Stimulated activated CD8-positive, alpha-beta memory T cell treated with anti-CD3 and anti-CD28 coated beads, Interleukin-7, amount 100 ng/mL, for 24 hours (primary cell): ENCODE data around the gene PLCB1.

Experiments
- DNase-seq: peaks from one replicate; pipeline ENCODE4 v3.0.0-alpha.2; 2020; ENCODE audit warnings: low read depth

The PLCB1 gene

DNA sequence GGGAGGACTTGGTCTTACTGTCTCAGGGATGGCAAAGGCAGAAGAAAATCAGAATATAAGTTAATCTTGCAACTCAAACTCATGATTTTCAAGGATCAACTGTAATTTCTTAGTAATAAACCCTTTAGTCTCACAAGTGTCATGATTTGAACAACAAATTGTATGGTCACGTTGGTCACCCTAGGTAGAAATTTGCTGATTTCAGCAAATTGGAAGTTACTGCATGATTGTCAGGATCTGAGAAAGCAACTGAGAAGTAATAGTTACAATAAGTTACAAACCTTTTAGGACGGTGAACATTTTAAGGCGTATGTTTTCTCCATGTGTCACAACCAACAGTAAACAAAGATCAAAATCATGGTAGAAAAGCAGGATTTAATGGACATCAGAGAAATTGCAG, 375.2 kb downstream of the PLCB1 start:
- DNase-seq, result no peak

- no peak for DNase-seq
Measured at GRCh38 chr20:8509809-8510208, 377.7 kb downstream of the PLCB1 start.

- DNase-seq, result no peak
Measured at GRCh38 chr20:8510808-8511207, 378.7 kb downstream of the PLCB1 start.

GRCh38 chr20:8512003-8512402, 379.9 kb downstream of the PLCB1 start:
- DNase-seq, result no peak

DNA sequence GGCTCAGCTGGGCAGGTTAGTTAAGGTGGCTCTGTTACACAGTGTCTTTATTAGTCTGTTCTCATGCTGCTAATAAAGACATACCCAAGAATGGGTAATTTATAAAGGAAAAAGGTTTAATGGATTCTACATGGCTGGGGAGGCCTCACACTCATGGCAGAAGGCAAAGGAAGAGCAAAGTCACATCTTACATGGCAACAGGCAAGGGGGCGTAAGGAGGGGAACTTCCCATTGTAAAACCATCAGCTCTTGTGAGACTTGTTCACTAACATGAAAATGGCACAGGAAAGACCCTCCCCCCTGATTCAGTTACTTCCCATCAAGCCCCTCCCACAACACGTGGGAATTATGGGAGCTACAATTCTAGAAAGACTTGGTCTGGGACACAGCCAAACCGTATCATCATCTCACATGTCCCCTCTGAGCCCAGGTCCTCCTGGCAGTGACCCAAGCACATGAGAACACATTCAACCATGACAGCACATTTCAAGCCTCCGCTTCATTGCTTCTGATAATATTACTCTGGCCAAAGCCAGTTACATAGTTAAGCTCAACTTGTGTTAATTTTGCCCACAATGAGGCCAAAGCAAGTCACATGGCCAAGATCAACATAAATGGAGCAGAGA, 383.9 kb downstream of the PLCB1 start:
- no peak for DNase-seq

- DNase-seq, result no peak
Measured at GRCh38 chr20:8518878-8519277, 386.8 kb downstream of the PLCB1 start.

GRCh38 chr20:8519887-8520286, 387.8 kb downstream of the PLCB1 start:
- DNase-seq, result no peak

GRCh38 chr20:8522168-8522567, 390.1 kb downstream of the PLCB1 start:
- DNase-seq, result no peak

GRCh38 chr20:8523684-8524083, 391.6 kb downstream of the PLCB1 start:
- no peak for DNase-seq

DNA sequence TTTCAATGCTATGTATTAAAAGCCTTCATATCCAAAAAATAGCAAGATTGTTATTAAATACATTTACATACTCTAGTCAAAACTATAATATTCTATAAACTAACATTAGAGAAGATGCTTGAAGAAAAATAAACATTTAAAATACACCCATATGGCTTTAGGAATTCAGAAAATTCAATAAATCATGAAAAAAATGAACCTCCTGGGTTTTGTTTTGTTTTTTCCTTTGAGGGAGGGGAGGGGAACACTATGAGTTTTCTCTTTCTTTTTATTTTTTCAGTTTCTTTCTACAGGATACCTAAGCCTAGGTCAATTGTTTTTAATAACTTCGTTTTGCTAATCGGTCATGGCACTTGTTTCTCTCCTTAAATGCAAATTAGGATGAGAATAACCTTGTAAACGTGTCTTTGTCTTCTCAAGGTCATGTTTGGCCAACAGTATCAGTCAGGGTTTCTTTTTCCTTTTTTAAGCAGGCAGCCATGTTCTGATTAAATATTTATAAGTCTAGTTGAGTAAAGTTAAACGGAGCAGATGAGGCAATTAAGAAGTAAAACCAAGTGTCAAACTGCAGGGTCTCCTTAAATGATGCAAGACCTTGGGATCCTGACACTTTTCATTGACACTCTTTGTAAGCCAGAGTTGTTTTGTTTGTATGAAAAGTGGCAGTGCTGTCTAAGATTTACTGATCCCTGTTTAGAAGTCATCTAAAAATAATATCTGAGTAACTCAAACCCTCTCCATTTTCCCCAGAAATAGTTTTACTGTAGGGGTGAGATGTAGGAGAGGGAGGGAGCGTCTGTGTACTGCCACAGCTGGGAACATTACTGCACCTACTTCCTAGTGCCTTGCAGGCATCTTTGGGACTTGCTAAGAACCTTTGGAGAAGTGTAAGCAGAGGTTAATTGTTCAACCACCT, 392.3 kb downstream of the PLCB1 start:
- DNase-seq, result no peak

DNA sequence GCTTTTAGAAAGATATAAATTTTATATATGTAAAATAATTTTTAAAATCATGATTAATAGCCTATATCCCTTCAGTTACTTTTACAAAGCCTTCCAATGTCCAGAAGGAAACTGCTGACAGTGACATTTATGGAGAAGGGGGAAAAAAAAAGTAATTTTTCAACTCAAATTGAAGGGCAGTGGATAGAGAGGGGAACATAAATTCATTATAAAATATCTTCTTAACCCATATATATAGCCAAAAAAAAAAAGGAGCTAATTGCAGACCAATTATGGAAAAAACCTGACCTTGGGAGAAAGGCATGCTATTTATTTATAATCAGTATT, 392.9 kb downstream of the PLCB1 start:
- DNase-seq, result no peak

DNA sequence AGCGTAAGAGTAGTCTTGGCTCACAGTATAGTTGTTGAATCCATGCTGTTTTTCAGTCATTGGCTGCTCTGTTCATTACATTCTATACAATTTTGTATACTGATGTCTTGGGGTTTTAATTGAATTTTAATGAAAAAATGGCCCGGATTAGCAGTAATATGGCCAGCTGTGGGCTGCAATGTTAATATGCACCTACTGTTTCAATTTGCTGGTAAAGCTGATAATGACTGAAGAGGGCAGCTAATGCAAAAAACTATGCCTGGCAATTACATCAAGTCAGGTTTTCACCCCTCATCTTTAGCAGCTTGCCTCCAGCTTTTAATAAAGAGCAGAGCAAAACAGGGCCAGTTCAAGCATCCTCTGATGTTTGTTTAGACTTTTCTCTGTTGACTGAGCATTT, 394.5 kb downstream of the PLCB1 start:
- no peak for DNase-seq

DNA sequence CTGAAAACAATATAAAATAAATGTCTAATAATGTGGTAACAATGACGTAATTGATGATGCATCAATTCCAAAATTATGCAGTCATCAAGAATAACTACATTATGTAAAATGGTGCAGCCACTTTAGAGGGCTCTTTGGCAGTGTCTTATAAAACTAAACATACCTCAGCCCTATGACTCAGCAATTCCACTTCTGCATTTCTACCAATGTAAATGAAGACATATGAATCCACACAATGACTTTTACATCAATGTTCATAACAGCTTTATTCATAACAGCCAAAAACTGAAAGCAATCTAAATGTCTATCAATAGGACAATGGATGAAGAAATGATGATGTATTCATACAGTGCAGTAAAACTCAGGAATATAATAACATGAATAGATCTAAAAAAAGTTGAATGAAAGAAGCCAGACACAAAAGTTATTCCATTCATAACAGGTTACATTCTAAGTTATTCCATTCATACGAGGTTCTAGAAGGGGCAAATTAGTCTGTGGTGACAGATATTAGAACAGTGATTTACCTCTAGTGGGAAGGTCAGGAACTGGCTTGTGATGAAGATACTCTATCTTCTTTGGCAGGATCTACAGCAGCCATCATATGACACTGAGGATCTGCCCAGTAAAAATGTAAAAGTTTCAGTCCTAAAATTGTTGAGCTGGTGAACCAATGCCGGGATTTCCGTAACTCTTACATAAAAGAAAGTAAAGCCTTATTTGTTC, 396.1 kb downstream of the PLCB1 start:
- no peak for DNase-seq

DNA sequence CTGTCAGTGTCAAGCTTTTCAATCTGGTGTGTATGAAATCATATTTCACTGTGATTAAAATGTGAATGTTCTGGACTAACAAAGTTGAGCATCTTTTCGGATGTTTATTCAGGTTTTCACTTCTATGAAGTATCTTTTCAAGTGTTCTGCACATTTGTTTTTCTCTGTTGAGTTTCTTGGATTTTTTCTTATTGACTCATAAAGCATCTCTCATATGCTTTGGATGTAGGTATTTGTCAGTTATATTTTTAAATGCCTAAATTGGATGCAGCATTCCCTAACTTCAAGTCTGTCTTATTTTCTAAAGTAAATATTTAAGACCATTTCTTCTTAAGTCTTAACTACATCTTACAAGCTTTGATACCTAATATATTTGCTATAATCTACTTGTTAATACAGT, 398.0 kb downstream of the PLCB1 start:
- no peak for DNase-seq

GRCh38 chr20:8532169-8532568, 400.1 kb downstream of the PLCB1 start:
- DNase-seq, result no peak

DNA sequence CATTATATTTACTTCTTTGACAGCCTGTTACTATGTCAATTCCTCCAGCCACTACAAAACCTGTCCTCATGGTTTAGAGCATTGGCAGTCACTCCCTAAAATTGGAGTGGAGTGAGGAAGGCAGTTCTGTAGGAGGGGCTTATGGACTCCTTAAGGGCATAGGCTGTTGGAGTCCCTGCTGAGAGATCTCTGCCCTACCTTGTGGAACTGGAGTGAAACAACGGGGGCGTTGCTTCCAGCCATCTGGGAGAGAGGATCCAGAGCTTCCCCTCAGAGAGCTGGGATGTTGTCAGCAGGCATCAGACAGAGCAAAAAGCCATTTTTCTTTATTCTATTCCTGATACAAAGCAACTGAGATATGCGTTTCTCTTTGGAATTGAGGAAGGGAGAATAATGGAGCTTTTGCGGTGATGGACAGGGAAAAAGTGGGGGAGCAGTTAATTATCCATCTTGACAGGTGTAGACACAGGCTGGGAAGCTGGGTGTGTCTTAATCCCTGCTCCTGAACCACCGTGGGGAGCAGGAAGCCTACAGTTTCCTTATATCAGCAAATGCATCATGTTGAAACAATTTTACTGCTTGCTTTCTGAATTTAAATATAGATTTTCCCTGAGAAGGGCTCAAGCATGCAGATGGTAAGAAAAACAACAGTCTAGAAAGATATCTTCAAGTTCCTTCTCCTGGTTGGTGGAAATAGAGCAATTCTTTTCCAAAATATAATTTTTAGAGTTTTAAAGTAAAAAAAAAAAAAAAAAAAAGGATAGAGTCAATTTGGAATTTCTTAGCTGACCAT, 402.5 kb downstream of the PLCB1 start:
- DNase-seq, result no peak

DNA sequence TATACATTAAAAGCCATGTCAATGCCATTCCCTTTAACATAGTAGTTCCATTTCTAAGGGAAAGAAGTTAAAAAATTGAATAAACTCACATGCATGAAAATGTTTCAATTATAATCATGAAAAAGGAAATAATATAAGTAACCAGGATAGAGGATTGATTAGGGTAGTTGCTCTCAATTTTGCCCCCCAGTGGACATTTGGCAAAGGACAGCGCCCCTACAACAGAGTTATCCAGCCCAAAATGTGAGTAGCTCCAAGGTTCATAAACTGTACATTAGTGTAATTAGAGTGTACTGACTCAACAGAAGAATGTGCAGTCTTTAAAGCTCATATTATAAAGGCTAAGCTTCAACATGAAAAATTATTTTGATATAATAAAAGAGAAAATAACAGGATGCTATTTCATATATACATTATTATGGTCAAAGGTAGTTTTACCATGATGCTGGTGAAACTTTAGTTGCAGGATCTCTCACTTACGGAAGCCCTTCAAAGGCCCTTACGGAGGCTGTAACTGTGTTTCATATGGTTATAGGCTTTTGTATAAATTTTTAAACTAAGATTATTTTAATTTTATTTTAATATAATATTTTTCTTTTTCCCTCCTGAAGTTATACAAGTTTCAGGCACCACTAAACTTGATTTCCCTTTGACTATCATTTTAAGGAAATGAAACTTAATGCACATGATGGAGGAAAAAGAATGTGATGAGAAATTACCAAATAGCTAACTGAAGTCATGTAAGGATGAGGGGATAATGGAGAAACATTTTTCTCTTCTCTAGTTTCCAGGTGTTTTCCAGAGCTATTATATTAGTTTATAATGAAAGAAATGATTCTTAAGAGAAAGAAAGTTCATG, 403.6 kb downstream of the PLCB1 start:
- no peak for DNase-seq

- DNase-seq, result no peak
Measured at GRCh38 chr20:8536262-8536618, 404.2 kb downstream of the PLCB1 start.

DNA sequence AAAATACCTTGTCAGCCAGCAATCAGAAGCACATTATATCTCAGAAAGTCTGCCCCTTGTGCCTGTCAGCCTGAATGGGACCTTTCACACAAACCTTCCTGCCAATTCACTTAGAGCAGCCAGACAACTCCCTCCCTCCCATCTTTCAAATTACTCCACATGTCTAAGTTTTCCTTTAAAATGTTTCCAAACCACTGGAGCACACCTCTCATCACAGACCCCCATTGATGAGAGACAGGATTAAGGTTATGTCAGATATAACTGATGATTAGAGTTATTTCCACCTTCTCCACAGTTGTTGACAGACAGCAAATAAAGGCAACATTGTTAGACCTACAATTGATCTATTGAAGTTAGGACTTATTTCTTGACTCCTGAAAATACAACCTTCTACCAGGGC, 408.4 kb downstream of the PLCB1 start:
- no peak for DNase-seq

DNA sequence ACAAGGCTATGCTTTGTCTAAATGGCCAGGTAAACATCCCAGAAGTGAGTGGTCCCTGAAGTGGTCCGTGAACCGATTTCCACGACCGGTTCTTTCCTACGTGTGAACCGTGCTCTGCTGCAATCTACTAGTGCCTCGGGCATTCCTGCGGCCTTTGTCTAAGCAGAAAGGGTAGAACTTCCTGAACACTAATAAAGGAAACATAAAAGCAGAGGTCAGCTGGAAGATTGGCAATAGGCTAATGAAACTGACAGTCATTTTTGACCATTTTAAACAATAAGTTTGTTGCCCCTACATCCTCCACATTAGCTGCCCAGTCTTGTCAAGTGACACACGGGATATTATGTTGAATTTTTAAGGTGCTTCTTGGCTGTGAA, 410.0 kb downstream of the PLCB1 start:
- DNase-seq, result no peak

DNA sequence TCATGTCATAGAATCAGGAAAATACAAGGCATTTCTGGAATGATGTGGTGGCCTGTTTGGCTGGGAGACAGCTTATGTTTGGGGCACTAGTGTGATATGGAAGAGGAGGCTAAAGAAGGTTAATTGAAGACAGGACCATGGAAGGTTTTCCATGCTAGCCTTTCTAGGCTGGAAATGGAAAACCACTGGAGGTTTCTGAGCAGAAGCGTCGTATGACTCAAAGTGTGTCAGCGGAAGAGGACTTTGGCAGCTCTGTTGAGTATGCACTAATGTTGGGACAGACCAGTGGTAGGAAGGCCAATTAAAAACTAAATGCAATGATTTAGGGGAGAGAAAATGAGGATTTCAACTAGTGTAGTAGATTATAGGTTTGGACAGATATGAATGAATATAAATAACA, 413.1 kb downstream of the PLCB1 start:
- DNase-seq, result no peak
